Body of pancreas (tissue), 4 donors: ENCODE results near the gene CMPK2. TPM values are rescaled to one million over a fixed set of nuclear protein-coding genes. Genes with fewer than 3 reads are reported as not detected.

Source experiments
- ATAC-seq: fragments of 150-250 bp; one replicate; pipeline ENCODE4 v1.9.1; 2016
- DNase-seq, 4 donors: peaks; one replicate each; pipeline ENCODE4 v3.0.0-alpha.2; 2019
- H3K27ac ChIP-seq, 4 donors: fragments of 200-600 bp; sonication (generic); 1 replicate in 3 of 4; 2 replicates in 1 of 4; pipeline versions ENCODE4 v1.5.1 to v1.6.1; 2016 to 2019; ENCODE audit warnings: mild to moderate bottlenecking in 1 of 4, mixed read lengths in 1 of 4, moderate library complexity in 1 of 4
- H3K27me3 ChIP-seq, 2 donors: fragments of 200-600 bp; sonication (generic); one replicate each; pipeline ENCODE4 v1.6.0; 2016; ENCODE audit warnings: mild to moderate bottlenecking in 1 of 2
- H3K36me3 ChIP-seq, 2 donors: fragments of 200-600 bp; sonication (generic); replicated peaks in 1 of 2; 2 replicates each; pipeline ENCODE4 v1.5.1; 2016; ENCODE audit warnings: low read depth in 2 of 2; ENCODE audit not compliant: insufficient read depth in 1 of 2
- H3K4me1 ChIP-seq: fragments of 200-600 bp; sonication (generic); one replicate; pipeline ENCODE4 v1.6.0; 2016
- H3K4me3 ChIP-seq, 2 donors: fragments of 200-600 bp; sonication (generic); 1 replicate in 1 of 2; 2 replicates in 1 of 2; pipeline ENCODE4 v1.5.1; 2016 to 2019
- H3K9me3 ChIP-seq, 3 donors: fragments of 200-600 bp; sonication (generic); 1 replicate in 2 of 3; 2 replicates in 1 of 3; pipeline ENCODE4 v1.5.1; 2016
- CTCF ChIP-seq, 7 experiments: fragments of 450-650 bp in 4 of 7; fragments of 200-600 bp in 3 of 7; sonication (generic) in 3 of 7; IDR thresholded peaks; one replicate each; pipeline ENCODE4 v1.5.1; 2016 to 2019; ENCODE audit warnings: antibody characterized with exemption in 7 of 7
- POLR2A ChIP-seq, 3 donors: fragments of 450-650 bp; IDR thresholded peaks; one replicate each; pipeline ENCODE4 v1.6.1; 2016; ENCODE audit warnings: antibody characterized with exemption in 3 of 3, mild to moderate bottlenecking in 2 of 3
- WGBS, 2 donors: methylation state at CpG; one replicate each; pipeline ENCODE4 v1.1.5; 2017; 5-methylcytosine and 5-hydroxymethylcytosine counted together
- intact Hi-C: fragments of 100-400 bp; cut with DNase I; formaldehyde crosslinking; loops from one replicate; pipeline ENCODE4 v1.15.1; 2023
- total RNA-seq, 2 donors: library from RNA; depleted of rRNA; stranded (reverse); fragments of >200 nt; gene quantifications; one replicate each; pipeline ENCODE4 v1.1.0, GENCODE V29; 2016

CMPK2 gene
- total RNA-seq, 2 donors from 2014 or later: 6.7 to 6.9 TPM

- no peak overlapping the region for H3K4me3 ChIP-seq
- TF ChIP-seq CTCF (IDR thresholded peaks at IDR 0.05) (no peak), POLR2A (IDR thresholded peaks at IDR 0.05) (no peak)
- DNase-seq (no peak), ATAC-seq (no peak)
- H3K9me3 ChIP-seq: no peaks in the 10 kb centered on the region
- H3K27me3 ChIP-seq: no peaks in the 10 kb centered on the region
- intact Hi-C loops: no loop called here
- peaks cover 13% of the 10 kb centered on the region for H3K4me1 ChIP-seq
- H3K36me3 ChIP-seq: no peaks in the 10 kb centered on the region
- H3K27ac ChIP-seq: no peak overlapping the region
Observed at GRCh38 chr2:6911721-6912120, 46.0 kb upstream of the CMPK2 start.

DNA sequence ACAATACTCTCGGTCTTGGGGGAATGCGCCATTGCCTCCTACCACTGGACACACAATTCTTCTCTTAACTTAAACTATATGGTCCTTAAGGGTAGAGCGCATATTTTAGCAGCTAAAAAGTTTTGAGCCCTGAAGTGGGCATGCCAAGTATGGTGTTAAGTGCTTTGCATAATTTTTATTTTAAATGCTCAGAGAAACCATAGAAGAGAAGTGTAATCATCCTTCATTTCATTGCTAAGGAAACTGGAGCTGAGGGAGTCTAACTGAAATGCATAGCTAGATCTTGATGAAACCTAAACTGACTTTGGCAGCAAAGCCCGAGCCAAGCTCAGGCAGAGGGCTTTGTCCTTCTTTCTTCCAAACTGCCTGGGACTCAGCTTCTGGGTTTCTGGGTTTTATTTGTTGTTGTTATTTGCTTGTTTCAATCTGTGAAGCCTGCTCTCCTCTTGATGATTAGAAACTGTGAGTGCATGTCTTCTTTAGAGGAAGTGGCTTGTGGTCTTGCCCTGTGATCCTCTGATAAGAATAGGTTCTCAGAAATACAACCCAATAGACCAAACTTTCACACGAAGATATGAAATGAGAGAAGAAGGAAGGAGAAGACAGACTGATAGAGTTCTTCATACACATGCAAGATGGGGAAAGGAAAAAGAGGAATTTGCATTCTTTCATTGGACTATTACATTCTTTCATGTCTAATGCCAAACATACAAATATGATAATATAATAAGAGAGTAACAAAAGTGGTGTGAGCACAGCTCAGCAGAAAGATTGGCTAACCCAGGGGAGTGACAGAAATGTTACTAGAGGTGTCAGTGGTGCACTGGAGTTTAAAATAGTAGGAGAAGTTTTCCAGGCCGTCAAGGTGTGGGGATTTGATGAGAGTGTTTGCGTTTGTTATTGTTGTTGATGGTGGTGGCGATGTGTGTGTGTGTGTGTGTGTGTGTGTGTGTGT, 44.0 kb upstream of the CMPK2 start:
- 75 to 84% methylated on average over 8 of the region's 8 CpGs for WGBS, 2 donors
- Histone ChIP-seq H3K4me1 (no peaks in the 10 kb centered on the region), H3K4me3 (no peak overlapping the region), H3K27ac (no peak overlapping the region), H3K36me3 (no peaks in the 10 kb centered on the region), H3K27me3 (no peaks in the 10 kb centered on the region), H3K9me3 (no peaks in the 10 kb centered on the region)
- ATAC-seq: no peak
- intact Hi-C loops: no loop called here
- no peak for DNase-seq
- no peak for TF ChIP-seq CTCF (IDR thresholded peaks at IDR 0.05)
- no peak for TF ChIP-seq POLR2A (IDR thresholded peaks at IDR 0.05)

DNA sequence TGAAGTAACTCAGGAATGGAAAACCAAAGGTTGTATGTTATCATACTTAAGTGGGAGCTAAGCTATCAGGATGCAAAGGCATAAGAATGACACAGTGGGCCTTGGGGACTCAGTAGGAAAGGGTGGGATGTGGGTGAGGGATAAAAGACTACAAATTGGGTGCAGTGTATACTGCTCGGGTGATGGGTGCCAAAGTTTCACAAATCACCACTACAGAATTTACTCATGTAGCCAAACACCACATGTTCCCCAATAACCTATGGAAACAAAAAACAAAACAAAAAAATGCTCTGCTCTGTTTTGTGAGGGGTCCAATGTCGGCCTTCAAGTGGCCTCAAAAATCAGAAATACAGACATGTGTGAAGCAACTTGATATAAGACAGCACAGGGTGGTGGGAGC, 42.6 kb upstream of the CMPK2 start:
- H3K36me3 ChIP-seq: no peaks in the 10 kb centered on the region
- no peak overlapping the region for H3K27ac ChIP-seq
- no peaks in the 10 kb centered on the region for H3K4me1 ChIP-seq
- DNase-seq (no peak), ATAC-seq (no peak)
- 87 to 95% methylated on average over 2 of the region's 2 CpGs for WGBS, 2 donors
- H3K9me3 ChIP-seq: no peaks in the 10 kb centered on the region
- no peaks in the 10 kb centered on the region for H3K27me3 ChIP-seq
- H3K4me3 ChIP-seq: no peak overlapping the region
- intact Hi-C loops: no loop called here
- TF ChIP-seq CTCF (IDR thresholded peaks at IDR 0.05): no peak
- TF ChIP-seq POLR2A (IDR thresholded peaks at IDR 0.05): no peak

DNA sequence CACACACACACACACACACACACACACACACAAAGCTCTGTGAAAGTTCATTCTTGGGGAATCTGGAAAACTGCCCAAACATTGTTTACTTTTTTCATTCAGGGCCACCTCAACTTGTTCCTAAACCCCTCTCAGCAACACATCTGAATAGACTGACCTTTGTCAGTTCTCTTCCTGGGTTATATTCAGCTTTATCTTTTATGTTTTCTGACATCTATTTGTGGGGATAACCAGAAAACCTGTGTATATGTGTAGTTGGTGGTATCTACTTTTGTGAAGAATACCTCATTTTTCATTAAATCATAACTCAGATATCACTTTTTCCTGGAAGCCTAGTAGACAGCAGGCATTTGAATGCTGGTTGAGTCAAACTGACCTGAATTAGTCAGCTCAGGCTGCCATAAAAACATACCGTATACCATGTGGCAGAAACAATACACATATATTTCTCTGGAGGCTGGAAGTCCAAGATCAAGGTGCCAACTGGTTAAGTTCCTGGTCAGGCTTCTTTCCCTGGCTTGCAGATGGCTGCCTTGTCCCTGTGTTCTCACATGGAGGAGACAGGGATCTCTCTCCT, 40.5 kb upstream of the CMPK2 start:
- TF ChIP-seq POLR2A (IDR thresholded peaks at IDR 0.05) (no peak), CTCF (IDR thresholded peaks at IDR 0.05) (no peak)
- WGBS, 2 donors: 79 to 83% methylated on average over 1 of the region's 1 CpG
- intact Hi-C loops: no loop called here
- H3K27ac ChIP-seq: no peak overlapping the region
- H3K4me3 ChIP-seq: no peak overlapping the region
- no peaks in the 10 kb centered on the region for H3K4me1 ChIP-seq
- H3K9me3 ChIP-seq: no peaks in the 10 kb centered on the region
- no peak for ATAC-seq
- no peaks in the 10 kb centered on the region for H3K36me3 ChIP-seq
- no peaks in the 10 kb centered on the region for H3K27me3 ChIP-seq
- no peak for DNase-seq
